CD4-positive, alpha-beta T cell treated with Interleukin-2 at 100 ng/mL for 4 hours (primary cell): Measurements from ENCODE around the gene SPATA24.
"Not testable (repeated sequence)": the region's sequence is repeated elsewhere in the genome, so short reads cannot be mapped to it uniquely, and the experiment has no call there.

ENCODE experiments used
- DNase-seq: peaks from one replicate; pipeline ENCODE4 v3.0.0-alpha.2; 2020; ENCODE audit warnings: low spot score

Gene SPATA24

GRCh38 chr5:139382807-139383206 lies 21.1 kb downstream of the SPATA24 start:
- no peak for DNase-seq

- no peak for DNase-seq
Observed at GRCh38 chr5:139381837-139382761, 21.8 kb downstream of the SPATA24 start.

DNA sequence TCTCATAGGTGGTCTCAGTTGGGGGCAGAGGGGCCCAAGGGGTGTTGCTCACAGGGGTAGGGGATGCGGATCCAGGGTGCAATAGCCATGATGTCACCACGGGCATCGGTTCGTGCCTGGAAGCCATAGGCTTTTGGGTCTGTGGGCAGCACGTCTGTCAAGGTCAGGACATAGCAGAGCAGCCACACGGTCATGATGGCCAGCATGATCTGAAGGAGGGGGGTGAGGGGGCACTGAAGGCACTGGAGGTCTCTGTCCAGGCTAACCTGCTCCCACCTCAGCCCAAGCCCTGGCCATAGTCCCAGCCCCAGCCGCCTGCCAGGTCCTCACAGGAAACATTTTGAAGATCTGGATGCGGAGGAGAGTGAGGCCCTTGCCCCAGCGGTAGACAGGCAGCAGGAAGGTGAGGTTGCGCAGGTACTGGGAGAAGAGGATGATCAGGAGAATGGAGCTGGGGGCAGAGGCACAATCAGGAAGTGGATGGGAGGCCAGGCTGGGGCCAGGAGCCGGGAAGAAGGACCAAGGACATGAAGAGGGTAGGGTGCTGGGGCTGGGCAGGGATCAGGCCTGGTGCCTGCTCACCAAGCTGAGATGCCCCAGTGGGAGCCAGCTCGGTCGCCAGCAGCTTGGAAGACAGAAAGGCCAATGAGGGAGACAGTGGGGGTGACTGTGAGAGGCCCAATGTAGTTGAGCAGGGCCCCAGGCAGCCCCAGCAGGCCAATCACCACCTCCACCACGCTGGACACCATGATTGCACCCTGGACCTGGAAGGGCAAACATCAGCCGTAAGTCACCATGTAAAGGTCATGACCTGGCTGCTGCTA lies 24.1 kb downstream of the SPATA24 start:
- DNase-seq = no peak

- no peak for DNase-seq
Observed at GRCh38 chr5:139378941-139379361, 24.9 kb downstream of the SPATA24 start.

DNA sequence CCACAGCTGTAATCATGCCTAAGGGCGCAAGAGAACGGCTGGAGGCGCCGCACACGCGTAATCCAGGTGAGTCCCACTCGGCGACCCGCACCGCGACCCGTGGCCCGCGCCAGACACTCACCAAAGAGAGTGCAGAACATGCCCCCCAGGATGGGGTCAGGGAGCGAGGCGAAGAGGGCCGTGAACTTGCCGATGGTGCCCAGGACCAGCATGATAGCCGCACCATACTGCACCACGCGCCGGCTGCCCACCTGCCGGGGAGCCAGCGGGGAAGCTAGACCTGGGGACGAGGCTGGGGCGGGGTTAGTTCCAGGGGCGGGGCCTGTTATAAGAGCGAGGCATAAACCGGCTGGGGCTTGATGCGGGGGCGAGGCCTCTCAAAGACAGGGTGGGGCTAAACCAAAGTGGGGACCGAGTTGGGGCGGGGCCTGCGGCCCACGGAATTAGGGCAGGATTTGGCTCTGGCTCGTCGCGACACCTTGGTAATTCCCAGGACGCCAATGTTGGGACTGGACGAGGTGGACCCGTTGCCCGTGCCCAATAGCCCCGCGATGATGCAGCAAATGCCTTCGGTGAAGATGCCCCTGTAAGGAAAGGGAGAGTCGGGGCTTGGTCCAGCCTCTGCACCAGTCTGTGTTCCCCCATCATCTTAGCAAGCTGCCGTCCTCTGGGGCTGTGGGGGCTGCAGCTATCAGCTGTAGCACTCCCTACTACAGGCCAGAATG lies 25.6 kb downstream of the SPATA24 start:
- DNase-seq = no peak

GRCh38 chr5:139377226-139377625 lies 26.7 kb downstream of the SPATA24 start:
- DNase-seq = no peak

DNA sequence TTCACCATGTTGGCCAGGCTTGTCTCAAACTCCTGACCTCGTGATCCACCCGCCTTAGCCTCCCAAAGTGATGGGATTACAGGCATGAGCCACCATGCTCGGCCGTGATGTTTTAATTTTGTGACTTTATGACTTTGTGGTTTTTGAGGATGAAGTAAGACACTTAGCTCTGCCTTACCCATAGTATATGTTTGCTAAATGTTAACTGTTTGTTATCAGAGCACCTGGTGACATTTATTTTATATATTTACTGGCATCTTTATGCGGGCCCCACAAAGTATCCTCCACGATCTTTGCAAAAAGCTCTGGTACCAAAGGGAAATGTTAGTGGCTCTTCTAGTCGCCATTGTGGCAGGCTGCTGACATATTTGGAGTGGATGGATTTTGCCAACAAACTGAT lies 27.5 kb downstream of the SPATA24 start:
- DNase-seq = no peak

DNA sequence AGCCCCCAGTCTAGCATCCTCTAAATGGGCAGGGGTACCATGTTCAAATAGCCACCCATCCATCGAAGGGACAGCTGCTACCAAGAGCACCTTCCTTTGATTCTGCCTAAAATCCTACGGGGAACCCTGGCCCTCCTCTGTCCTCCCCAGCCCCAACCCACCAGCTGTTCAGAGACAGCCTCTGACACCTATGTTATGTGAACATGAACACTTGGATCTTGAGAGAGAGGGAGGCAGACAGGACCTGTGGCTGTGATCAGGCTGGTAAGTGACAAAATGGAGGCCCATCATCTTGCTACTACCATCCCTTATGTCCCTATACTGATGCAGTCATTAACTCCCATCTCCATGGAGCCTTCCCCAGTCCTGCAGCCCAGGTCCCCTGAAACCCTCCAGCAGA lies 29.0 kb downstream of the SPATA24 start:
- DNase-seq = no peak

DNA sequence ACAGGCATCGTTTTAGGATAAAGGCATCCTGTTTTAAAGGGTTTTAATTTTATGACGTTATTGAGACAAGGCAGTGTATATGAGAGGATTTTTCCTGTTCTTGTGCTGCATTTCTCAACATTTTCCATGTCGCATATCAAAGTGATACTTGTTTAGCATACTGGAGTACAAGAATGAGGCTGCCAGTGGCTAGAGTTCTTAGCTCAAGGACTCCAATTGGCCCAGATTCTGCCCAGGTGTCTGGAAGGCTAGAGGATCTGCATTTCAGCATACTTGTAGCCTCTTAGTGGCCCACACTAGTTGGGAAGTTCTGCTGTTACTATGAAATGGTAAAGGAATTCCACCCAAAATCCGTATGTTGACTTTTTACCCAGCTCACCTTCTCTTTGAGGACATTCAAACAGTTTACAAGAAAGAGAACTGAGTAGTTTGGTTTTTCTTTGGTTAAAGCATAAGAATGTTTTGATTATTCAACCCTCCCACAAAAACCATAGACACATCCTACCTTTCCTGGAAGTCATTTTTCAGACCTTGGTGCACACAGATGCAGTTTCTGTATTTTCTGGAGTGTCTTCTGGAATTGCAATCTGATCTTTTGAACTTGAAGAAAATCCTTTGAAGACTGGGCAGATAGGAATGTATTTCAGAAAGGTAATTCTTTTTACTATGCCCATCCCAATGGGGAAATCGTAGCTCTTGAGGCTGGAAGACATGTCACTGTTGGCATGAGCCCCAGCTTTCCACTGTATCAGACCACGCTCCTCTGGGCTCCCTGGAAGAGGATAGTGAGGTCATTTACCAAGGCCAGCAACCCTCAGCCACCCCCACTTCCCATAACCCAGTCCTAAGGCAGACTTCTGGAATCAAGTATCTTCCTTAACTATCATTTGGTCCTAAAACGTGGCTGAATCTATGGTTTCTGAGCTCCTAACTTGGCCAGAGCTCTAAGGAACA lies 32.1 kb downstream of the SPATA24 start:
- DNase-seq = no peak

DNA sequence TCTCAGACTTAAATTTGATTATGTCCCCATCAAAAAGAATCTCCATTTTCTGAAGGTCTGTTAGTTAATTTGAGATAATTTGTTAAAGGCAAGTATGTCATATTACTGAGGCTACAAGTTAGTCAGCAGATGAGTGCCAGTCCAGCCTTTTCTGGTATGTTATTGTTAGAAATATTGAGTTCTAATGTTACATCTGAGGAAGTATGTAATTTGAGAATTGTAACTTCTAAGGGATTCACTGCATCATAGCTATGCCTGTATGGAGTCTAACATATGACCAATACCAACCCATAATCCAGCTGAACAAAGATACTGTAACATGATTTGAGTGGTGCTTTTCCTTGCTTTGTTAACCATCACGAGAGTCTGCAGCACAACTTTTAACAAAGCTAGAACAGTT lies 34.7 kb downstream of the SPATA24 start:
- no peak for DNase-seq

DNA sequence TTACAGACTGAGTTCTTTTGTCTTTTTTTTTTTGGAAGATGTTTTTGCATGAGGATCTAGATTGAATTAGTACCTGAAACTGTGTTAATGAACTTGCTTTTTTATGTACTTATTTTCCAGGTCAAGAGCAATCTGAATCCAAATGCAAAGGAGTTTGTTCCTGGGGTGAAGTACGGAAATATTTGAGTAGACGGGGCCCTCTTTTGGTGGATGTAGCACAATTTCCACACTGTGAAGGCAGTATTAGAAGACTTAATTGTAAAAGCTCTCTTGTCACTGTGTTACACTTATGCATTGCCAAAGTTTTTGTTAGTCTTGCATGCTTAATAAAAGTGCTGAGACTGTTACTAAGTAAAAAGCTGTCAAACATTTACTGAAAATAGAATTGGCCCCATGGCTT lies 35.3 kb downstream of the SPATA24 start:
- no peak for DNase-seq

- DNase-seq = no peak
Observed at GRCh38 chr5:139364466-139364865, 39.4 kb downstream of the SPATA24 start.

DNA sequence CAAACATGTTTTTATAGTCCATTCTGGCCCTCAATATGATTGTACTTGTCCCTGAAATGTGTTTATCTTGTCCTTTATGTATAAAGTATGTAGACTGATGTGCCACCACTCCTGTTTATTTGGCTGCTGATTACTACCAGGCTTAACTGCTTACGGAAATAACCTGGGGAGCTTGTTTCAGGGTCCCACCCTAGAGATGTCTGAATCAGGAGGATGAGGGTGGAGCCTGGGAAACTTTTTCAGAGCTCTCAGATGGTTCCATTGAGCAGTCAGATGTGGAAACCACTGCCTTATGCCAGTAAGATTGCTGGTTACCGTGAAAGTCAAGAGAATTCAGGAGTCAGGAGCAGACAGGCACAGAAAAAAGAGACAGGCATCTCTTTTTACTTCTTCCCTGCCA lies 40.0 kb downstream of the SPATA24 start:
- no peak for DNase-seq

- DNase-seq = no peak
Observed at GRCh38 chr5:139361835-139362429, 42.0 kb downstream of the SPATA24 start.

DNA sequence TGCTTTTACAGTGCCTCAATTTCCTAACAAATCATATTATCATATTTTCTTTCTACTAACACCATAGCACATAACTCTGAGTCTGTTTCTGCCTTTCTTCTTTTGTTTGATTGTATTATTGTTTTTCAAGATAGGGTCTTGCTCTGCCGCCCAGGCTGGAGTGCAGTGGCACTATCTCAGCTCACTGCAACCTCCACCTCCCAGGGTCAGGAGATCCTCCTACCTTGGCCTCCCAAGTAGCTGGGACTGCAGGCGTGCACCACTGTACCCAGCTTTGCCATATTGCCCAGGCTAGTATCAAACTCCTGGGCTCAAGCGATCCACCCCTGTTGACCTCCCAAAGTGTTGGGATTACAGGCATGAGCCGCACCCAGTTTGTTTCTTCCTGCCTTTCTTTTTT lies 43.5 kb downstream of the SPATA24 start:
- no peak for DNase-seq

DNA sequence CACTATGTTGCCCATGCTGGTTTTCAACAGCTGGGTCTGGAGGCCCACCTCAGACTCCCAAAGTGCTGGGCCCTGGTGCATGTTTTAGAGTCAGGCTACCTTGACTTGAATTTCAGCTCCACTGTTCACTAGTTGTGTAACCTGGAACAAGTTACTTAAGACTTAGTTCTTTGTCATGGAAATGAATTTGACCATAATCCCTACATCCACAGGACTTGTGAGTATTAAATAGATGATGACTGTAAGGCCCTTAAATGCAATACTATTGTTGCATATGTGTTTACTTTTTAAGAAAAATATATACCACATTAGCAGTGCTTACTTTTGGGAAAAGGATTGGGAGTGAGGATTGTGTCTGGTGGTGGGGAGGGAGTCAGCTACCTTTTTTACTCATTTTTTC lies 45.8 kb downstream of the SPATA24 start:
- no peak for DNase-seq

- DNase-seq = not testable (repeated sequence)
Observed at GRCh38 chr5:139355900-139356299, 48.0 kb downstream of the SPATA24 start.

GRCh38 chr5:139354186-139354585 lies 49.7 kb downstream of the SPATA24 start:
- no peak for DNase-seq

DNA sequence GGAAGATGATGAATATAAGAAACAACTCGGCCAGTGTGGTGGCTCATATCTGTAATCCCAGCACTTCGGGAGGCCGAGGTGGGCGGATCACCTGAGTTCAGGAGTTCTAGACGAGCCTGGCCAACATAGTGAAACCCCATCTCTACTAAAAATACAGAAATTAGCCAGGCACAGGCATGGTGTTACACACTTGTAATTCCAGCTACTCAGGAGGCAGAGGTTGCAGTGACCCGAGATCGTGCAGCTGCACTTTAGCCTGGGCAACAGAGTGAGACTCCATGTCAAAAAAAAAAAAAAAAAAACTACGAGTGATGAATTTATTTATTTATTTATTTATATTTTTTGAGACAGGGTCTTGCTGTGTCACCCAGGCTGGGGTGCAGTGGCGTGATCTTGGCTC lies 56.0 kb downstream of the SPATA24 start:
- DNase-seq = not testable (repeated sequence)
